Measurements from ENCODE around the gene MLLT3. TPM values are rescaled to one million over a fixed set of nuclear protein-coding genes. Genes with fewer than 3 reads are reported as not detected.

The MLLT3 gene
- total RNA-seq, 4 donors from 2014 or later: 15.1 to 30.5 (median 18.4) TPM

DNA sequence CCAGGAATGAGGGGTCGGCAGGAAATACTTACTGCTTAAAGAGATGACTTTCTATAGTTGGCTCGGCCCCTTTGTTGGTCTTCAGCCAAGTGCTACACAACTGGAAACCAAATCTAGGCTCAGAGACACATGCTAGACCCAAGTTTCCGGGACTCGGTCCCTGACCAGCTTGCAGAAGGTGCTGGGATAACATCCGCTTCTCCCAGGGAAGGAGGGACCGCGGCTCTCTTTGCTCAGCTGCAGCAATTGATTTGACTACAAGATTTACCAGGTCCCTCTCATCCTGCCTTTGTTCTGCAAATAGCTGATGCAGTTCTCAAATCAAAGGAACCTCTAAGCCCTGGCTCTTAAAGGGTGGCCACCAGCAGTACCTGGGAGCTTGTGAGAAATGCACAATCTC lies 314.7 kb downstream of the MLLT3 start:
- Histone ChIP-seq H3K4me3 (no peak overlapping the region), H3K9me3 (no peaks in the 10 kb centered on the region), H3K4me1 (no peaks in the 10 kb centered on the region), H3K27ac (no peak overlapping the region), H3K36me3 (no peaks in the 10 kb centered on the region), H3K27me3 (no peaks in the 10 kb centered on the region)
- no peak for TF ChIP-seq POLR2A (IDR thresholded peaks at IDR 0.05)
- TF ChIP-seq, protein P1, sequence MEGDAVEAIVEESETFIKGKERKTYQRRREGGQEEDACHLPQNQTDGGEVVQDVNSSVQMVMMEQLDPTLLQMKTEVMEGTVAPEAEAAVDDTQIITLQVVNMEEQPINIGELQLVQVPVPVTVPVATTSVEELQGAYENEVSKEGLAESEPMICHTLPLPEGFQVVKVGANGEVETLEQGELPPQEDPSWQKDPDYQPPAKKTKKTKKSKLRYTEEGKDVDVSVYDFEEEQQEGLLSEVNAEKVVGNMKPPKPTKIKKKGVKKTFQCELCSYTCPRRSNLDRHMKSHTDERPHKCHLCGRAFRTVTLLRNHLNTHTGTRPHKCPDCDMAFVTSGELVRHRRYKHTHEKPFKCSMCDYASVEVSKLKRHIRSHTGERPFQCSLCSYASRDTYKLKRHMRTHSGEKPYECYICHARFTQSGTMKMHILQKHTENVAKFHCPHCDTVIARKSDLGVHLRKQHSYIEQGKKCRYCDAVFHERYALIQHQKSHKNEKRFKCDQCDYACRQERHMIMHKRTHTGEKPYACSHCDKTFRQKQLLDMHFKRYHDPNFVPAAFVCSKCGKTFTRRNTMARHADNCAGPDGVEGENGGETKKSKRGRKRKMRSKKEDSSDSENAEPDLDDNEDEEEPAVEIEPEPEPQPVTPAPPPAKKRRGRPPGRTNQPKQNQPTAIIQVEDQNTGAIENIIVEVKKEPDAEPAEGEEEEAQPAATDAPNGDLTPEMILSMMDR (IDR thresholded peaks at IDR 0.05): no peak
- DNase-seq: no peak

DNA sequence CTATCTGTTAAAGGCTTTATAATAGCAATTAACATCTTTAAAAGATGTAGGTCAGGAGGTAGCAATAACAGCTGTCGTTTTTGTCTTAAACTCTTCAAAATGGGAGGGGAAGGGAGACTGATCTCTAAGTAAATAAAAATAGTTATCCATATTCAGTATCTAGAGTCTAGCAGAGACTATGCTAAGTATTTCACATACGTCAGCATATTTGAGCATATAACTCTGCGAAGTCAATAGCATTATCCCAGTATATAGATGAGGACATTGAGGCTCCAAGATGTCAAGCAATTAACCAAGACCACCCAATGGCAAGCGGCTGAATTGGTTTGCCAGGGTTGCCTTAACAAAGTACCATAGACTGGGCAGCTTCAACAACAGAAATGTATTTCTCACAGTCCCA lies 316.8 kb downstream of the MLLT3 start:
- TF ChIP-seq, protein P1 (IDR thresholded peaks at IDR 0.05): no peak
- no peak for TF ChIP-seq POLR2A (IDR thresholded peaks at IDR 0.05)
- H3K4me3 ChIP-seq: no peak overlapping the region

DNA sequence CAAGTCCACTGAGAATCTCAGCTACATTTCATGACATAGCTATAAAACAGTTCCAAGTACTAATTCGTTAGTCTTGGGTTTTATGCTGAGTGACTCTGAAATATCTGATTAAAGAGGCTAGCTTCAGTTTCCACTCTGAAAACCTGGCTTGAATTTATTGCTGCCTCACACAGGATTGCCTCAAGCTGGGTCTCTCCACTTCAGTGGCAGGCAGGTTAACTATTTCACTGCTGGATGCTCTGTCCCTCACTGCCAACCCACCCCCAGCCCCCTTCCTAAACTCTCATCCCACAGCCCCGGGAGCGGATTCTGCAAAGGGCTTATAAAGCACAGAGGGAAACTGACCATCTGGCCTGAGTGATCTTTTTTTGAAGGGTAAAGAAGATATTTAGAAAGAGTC lies 318.3 kb downstream of the MLLT3 start:
- DNase-seq: no peak
- no peaks in the 10 kb centered on the region for H3K27me3 ChIP-seq
- H3K4me1 ChIP-seq: no peaks in the 10 kb centered on the region
- H3K4me3 ChIP-seq: no peak overlapping the region
- H3K36me3 ChIP-seq: no peaks in the 10 kb centered on the region
- TF ChIP-seq, protein P1 (IDR thresholded peaks at IDR 0.05): no peak
- TF ChIP-seq POLR2A (IDR thresholded peaks at IDR 0.05): no peak
- no peak overlapping the region for H3K27ac ChIP-seq
- no peaks in the 10 kb centered on the region for H3K9me3 ChIP-seq

More for the DNA sequence above, 316.8 kb downstream of the MLLT3 start:
- H3K36me3 ChIP-seq: no peaks in the 10 kb centered on the region
- no peaks in the 10 kb centered on the region for H3K27me3 ChIP-seq
- DNase-seq: no peak
- no peaks in the 10 kb centered on the region for H3K4me1 ChIP-seq
- no peak overlapping the region for H3K27ac ChIP-seq
- H3K9me3 ChIP-seq: no peaks in the 10 kb centered on the region

DNA sequence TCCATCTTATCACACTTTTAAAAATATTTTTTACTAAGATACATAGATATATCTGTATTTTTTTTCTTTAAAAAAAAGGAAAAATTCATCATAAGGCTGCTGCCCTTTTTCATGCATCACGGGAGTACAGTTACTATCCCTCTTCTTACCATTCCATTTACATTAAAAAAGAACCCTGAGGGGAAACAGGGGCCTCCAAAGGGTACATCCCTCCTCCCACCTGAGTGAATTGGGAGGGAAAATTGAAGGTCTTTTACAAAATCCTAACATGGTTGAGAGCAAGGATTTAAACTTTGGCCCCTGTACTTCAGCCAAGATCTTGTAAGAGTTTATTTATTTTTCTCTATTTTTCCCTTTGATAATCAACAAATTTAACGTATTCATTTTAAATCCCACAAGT lies 319.2 kb downstream of the MLLT3 start:
- no peaks in the 10 kb centered on the region for H3K36me3 ChIP-seq
- H3K4me3 ChIP-seq: no peak overlapping the region

DNA sequence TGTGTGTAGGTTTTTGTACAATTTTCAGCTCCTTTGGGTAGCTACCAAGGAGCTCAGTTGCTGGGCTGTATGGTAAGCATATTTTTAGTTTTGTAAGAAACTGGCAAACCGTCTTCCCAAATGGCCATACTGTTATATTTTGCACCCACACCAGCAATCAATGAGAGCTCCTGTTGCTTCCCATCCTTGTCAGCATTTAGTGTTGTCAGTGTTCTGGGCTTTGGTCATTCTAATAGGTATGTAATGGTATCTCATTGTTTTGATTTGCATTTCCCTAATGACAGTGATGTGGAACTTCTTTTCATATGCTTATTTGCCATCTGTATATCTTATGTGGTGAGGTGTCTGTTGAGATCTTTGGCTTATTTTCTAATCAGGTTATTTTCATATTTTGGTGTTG lies 320.1 kb downstream of the MLLT3 start:
- TF ChIP-seq, protein P1 (IDR thresholded peaks at IDR 0.05): no peak
- TF ChIP-seq POLR2A (IDR thresholded peaks at IDR 0.05): no peak
- Histone ChIP-seq H3K36me3 (no peaks in the 10 kb centered on the region), H3K4me3 (no peak overlapping the region), H3K27ac (no peak overlapping the region), H3K27me3 (no peaks in the 10 kb centered on the region), H3K4me1 (no peaks in the 10 kb centered on the region), H3K9me3 (no peaks in the 10 kb centered on the region)
- DNase-seq: no peak

More for the DNA sequence above, 319.2 kb downstream of the MLLT3 start:
- Histone ChIP-seq H3K27me3 (no peaks in the 10 kb centered on the region), H3K4me1 (no peaks in the 10 kb centered on the region), H3K9me3 (no peaks in the 10 kb centered on the region), H3K27ac (no peak overlapping the region)
- no peak for DNase-seq
- TF ChIP-seq, protein P1 (IDR thresholded peaks at IDR 0.05): no peak
- no peak for TF ChIP-seq POLR2A (IDR thresholded peaks at IDR 0.05)

Data from Peyer's patch (tissue), 4 donors.